ENCODE results near the gene SCARF2.

SCARF2 gene

DNA sequence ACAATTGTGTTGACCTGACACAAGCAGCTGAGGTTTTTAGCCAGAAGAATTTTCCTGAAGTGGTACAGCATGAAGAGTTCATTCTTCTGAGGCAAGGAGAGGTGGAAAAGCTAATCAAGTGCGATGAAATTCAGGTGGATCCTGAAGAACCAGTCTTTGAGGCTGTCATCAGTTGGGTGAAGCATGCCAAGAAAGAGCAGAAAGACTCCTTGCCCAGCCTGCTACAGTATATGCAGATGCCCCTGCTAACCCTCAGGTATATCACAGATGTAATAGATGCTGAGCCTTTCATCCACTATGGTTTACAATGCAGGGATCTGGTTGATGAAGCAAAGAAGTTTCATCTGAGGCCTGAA is 12.9 kb upstream of the SCARF2 start:
- no peaks in the 10 kb centered on the region for H3K9me3 ChIP-seq (ENCODE audit: control insufficient read depth, insufficient read depth, low read length)
- H3K4me3 ChIP-seq (ENCODE audit: low read length) = no peak overlapping the region
- TF ChIP-seq EZH2phosphoT487 (IDR thresholded peaks at IDR 0.05; ENCODE audit: borderline replicate concordance, low read length) = no peak
- TF ChIP-seq CTCF (IDR thresholded peaks at IDR 0.05; ENCODE audit: low read depth, low read length, poor library complexity, severe bottlenecking) = no peak
- H3K4me2 ChIP-seq (ENCODE audit: low read length) = no peak overlapping the region
- H3K27me3 ChIP-seq (ENCODE audit: control insufficient read depth, low read length) = no peaks in the 10 kb centered on the region
- no peaks in the 10 kb centered on the region for H4K20me1 ChIP-seq (ENCODE audit: control insufficient read depth, insufficient read depth, low read depth, low read length)
- H3K9me2 ChIP-seq (replicated peaks; ENCODE audit: control insufficient read depth, low read length) = no peaks in the 10 kb centered on the region
- H3F3A ChIP-seq (ENCODE audit: control insufficient read depth, insufficient read depth) = no peaks in the 10 kb centered on the region
- no peaks in the 10 kb centered on the region for H3K4me1 ChIP-seq (ENCODE audit: control insufficient read depth, low read length)
- no peak overlapping the region for H3K27ac ChIP-seq (ENCODE audit: low read depth, low read length)
- H3K36me3 ChIP-seq (ENCODE audit: control insufficient read depth, low read length) = no peaks in the 10 kb centered on the region
- no peaks in the 10 kb centered on the region for H3K79me2 ChIP-seq (ENCODE audit: control insufficient read depth, low read length)

DNA sequence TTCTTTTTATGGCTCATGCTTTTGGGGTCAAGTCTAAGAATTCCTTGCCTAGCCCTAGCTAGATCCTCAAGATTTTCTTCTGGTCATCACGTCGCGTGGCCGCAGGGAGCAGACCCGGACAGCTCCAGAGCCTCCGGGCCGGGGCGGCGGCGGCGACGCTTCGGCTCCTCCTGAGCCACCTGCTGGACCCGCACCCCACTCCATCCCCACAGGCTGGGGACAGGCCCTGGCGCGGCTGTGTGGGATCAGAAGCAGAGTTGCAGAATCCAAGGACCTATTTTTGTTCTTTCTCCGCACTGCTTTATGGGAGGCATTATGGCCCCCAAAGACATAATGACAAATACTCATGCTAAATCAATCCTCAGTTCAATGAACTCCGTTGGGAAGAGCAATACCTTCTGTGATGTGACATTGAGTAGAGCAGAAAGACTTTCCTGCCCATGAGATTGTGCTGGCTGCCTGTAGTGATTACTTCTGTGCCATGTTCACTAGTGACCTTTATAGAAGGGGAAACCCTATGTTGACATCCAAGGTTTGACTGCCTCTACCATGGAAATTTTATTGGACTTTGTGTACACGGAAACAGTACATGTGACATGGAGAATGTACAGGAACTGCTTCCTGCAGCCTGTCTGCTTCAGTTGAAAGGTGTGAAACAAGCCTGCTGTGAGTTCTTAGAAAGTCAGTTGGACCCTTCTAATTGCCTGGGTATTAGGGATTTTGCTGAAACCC is 12.4 kb upstream of the SCARF2 start:
- no peaks in the 10 kb centered on the region for H3K4me1 ChIP-seq (ENCODE audit: control insufficient read depth, low read length)
- no peak overlapping the region for H3K4me2 ChIP-seq (ENCODE audit: low read length)
- H3K4me3 ChIP-seq (ENCODE audit: low read length) = no peak overlapping the region
- H4K20me1 ChIP-seq (ENCODE audit: control insufficient read depth, insufficient read depth, low read depth, low read length) = no peaks in the 10 kb centered on the region
- H3K9me2 ChIP-seq (replicated peaks; ENCODE audit: control insufficient read depth, low read length) = no peaks in the 10 kb centered on the region
- no peaks in the 10 kb centered on the region for H3K79me2 ChIP-seq (ENCODE audit: control insufficient read depth, low read length)
- no peaks in the 10 kb centered on the region for H3F3A ChIP-seq (ENCODE audit: control insufficient read depth, insufficient read depth)
- TF ChIP-seq EZH2phosphoT487 (IDR thresholded peaks at IDR 0.05; ENCODE audit: borderline replicate concordance, low read length) = no peak
- H3K9me3 ChIP-seq (ENCODE audit: control insufficient read depth, insufficient read depth, low read length) = no peaks in the 10 kb centered on the region
- no peaks in the 10 kb centered on the region for H3K27me3 ChIP-seq (ENCODE audit: control insufficient read depth, low read length)
- H3K36me3 ChIP-seq (ENCODE audit: control insufficient read depth, low read length) = no peaks in the 10 kb centered on the region
- no peak overlapping the region for H3K27ac ChIP-seq (ENCODE audit: low read depth, low read length)

GRCh38 chr22:20448630-20449029 is 11.0 kb upstream of the SCARF2 start:
- H3K9me3 ChIP-seq (ENCODE audit: control insufficient read depth, insufficient read depth, low read length) = no peaks in the 10 kb centered on the region
- H3K27ac ChIP-seq (ENCODE audit: low read depth, low read length) = no peak overlapping the region
- TF ChIP-seq EZH2phosphoT487 (IDR thresholded peaks at IDR 0.05; ENCODE audit: borderline replicate concordance, low read length) = no peak
- TF ChIP-seq CTCF (IDR thresholded peaks at IDR 0.05; ENCODE audit: low read depth, low read length, poor library complexity, severe bottlenecking) = no peak
- no peaks in the 10 kb centered on the region for H4K20me1 ChIP-seq (ENCODE audit: control insufficient read depth, insufficient read depth, low read depth, low read length)
- H3K9me2 ChIP-seq (replicated peaks; ENCODE audit: control insufficient read depth, low read length) = no peaks in the 10 kb centered on the region
- no peak overlapping the region for H3K4me3 ChIP-seq (ENCODE audit: low read length)
- H3K27me3 ChIP-seq (ENCODE audit: control insufficient read depth, low read length) = no peaks in the 10 kb centered on the region
- no peaks in the 10 kb centered on the region for H3K36me3 ChIP-seq (ENCODE audit: control insufficient read depth, low read length)
- no peak overlapping the region for H3K4me2 ChIP-seq (ENCODE audit: low read length)
- H3K79me2 ChIP-seq (ENCODE audit: control insufficient read depth, low read length) = no peaks in the 10 kb centered on the region
- H3F3A ChIP-seq (ENCODE audit: control insufficient read depth, insufficient read depth) = no peaks in the 10 kb centered on the region
- H3K4me1 ChIP-seq (ENCODE audit: control insufficient read depth, low read length) = no peaks in the 10 kb centered on the region

DNA sequence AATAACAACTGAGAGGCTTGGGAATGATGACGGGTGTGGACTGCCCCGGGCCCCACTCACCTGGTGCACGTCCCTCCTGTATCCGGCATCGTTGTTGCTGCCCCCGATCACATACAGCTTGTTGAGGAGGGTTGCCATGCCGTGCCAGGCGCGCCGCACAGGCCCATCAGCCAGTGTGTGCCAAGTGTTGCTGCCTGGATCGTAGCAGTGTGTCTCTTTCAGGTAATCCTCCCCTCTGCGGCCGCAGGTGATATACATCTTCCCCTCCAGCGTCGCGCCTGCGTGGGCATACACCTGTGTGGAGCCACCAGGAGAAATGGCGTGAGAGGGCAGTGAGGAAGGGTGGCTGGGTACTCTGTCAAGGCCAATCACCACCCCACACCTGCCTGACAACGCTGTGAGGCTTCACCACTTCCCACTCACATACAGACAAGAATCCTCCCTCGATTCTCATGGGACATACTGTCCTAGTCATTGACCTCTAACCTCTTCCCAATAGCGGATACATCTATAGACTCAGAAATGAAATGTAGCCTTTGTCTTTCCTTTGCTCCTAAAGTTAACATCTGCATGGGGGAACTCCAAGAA is 8.9 kb upstream of the SCARF2 start:
- no peaks in the 10 kb centered on the region for H3K9me2 ChIP-seq (replicated peaks; ENCODE audit: control insufficient read depth, low read length)
- no peaks in the 10 kb centered on the region for H4K20me1 ChIP-seq (ENCODE audit: control insufficient read depth, insufficient read depth, low read depth, low read length)
- H3K4me2 ChIP-seq (ENCODE audit: low read length) = no peak overlapping the region
- no peaks in the 10 kb centered on the region for H3K36me3 ChIP-seq (ENCODE audit: control insufficient read depth, low read length)
- no peak overlapping the region for H3K4me3 ChIP-seq (ENCODE audit: low read length)
- no peaks in the 10 kb centered on the region for H3K9me3 ChIP-seq (ENCODE audit: control insufficient read depth, insufficient read depth, low read length)
- H3K4me1 ChIP-seq (ENCODE audit: control insufficient read depth, low read length) = no peaks in the 10 kb centered on the region
- no peaks in the 10 kb centered on the region for H3K79me2 ChIP-seq (ENCODE audit: control insufficient read depth, low read length)
- no peaks in the 10 kb centered on the region for H3K27me3 ChIP-seq (ENCODE audit: control insufficient read depth, low read length)
- no peaks in the 10 kb centered on the region for H3F3A ChIP-seq (ENCODE audit: control insufficient read depth, insufficient read depth)
- no peak for TF ChIP-seq CTCF (IDR thresholded peaks at IDR 0.05; ENCODE audit: low read depth, low read length, poor library complexity, severe bottlenecking)
- TF ChIP-seq EZH2phosphoT487 (IDR thresholded peaks at IDR 0.05; ENCODE audit: borderline replicate concordance, low read length) = no peak
- no peak overlapping the region for H3K27ac ChIP-seq (ENCODE audit: low read depth, low read length)
